Measurements from ENCODE around the gene TFCP2L1. TPM values are rescaled to one million over a fixed set of nuclear protein-coding genes. Genes with fewer than 3 reads are reported as not detected.

The TFCP2L1 gene
- total and polyA plus RNA-seq, 2 of the 4 experiments (the other 2 are of a cell fraction) = not detected

GRCh38 chr2:121239471-121239870 is 45.5 kb downstream of the TFCP2L1 start:
- no peak overlapping the region for H3K27ac ChIP-seq (ENCODE audit: insufficient read depth, low read length)
- no peaks in the 10 kb centered on the region for H3K9me1 ChIP-seq (ENCODE audit: insufficient read depth, low read length)
- peaks cover 58% of the 10 kb centered on the region for H3K27me3 ChIP-seq (ENCODE audit: control insufficient read depth, insufficient read depth, low read length)
- intact Hi-C loops (cut with micrococcal nuclease) = no loop called here
- no peak overlapping the region for H2BK120ac ChIP-seq (ENCODE audit: low read depth, low read length)
- no peak overlapping the region for H2BK5ac ChIP-seq (ENCODE audit: low read depth, low read length, poor library complexity, severe bottlenecking)
- no peaks in the 10 kb centered on the region for H4K20me1 ChIP-seq (ENCODE audit: insufficient read depth, low read length)
- in situ Hi-C loops (cut with MboI; ENCODE audit: low sequenced_read_pairs) = no loop called here
- H4K8ac ChIP-seq (ENCODE audit: low read depth in 2 of 2, low read length in 2 of 2) = no peak overlapping the region
- H3K14ac ChIP-seq (replicated peaks; ENCODE audit: low read depth, low read length) = no peak overlapping the region
- no peak overlapping the region for H3K56ac ChIP-seq (ENCODE audit: extremely low read depth, insufficient read depth, low read length)
- no peak overlapping the region for H3K4me3 ChIP-seq (ENCODE audit: insufficient read depth, low read depth, low read length)
- POLR2A ChIA-PET (ENCODE audit: unreplicated experiment) = no interaction called here
- H3K9me3 ChIP-seq (ENCODE audit: control insufficient read depth, insufficient read depth, low read length) = no peaks in the 10 kb centered on the region
- no peak overlapping the region for H3K23ac ChIP-seq (ENCODE audit: low read depth, low read length)
- no peaks in the 10 kb centered on the region for H3K4me1 ChIP-seq (ENCODE audit: control insufficient read depth, insufficient read depth, low read length)
- no peaks in the 10 kb centered on the region for H3K36me3 ChIP-seq (ENCODE audit: control insufficient read depth, insufficient read depth, low read length)
- TF ChIP-seq MXI1 (IDR thresholded peaks at IDR 0.05; ENCODE audit: borderline replicate concordance, low read depth, low read length) (no peak), CTCF (conservative IDR thresholded peaks at IDR 0.05; ENCODE audit: low read depth, low read length) (no peak), CEBPB (IDR thresholded peaks at IDR 0.05; ENCODE audit: low read depth, low read length) (no peak), NFE2L2 (IDR thresholded peaks at IDR 0.05; ENCODE audit: low read depth, low read length) (no peak)
- H2AK9ac ChIP-seq (replicated peaks; ENCODE audit: low read depth, low read length, poor library complexity) = no peak overlapping the region
- H3K4ac ChIP-seq (ENCODE audit: low read depth, low read length) = no peak overlapping the region
- BruUV-seq (replicated peaks) = no TSS peak
- no peak overlapping the region for H3K4me2 ChIP-seq (ENCODE audit: low read depth, low read length)
- no peak overlapping the region for H2BK15ac ChIP-seq (ENCODE audit: low read depth, low read length)
- dilution Hi-C loops (cut with HindIII; ENCODE audit: low sequenced_read_pairs, unreplicated experiment) = no loop called here
- H3K79me1 ChIP-seq (ENCODE audit: low read depth in 1 of 2, low read length in 2 of 2) = no peaks in the 10 kb centered on the region
- H2AFZ ChIP-seq (replicated peaks; ENCODE audit: low read length, poor library complexity) = peak overlapping the region; percentile 66
- no peak overlapping the region for H4K91ac ChIP-seq (ENCODE audit: insufficient read depth, low read depth, low read length)
- DNase-seq (no peak), ATAC-seq (ENCODE audit: low read depth) (no peak)
- H3K9ac ChIP-seq (ENCODE audit: low read depth, low read length) = no peak overlapping the region
- WGBS, 2 experiments (ENCODE audit: extremely low coverage in 2 of 2, insufficient read length in 1 of 2) = 72% methylated on average over 13 of the region's 15 CpGs; no CpG with 5 or more reads in 1 of the 2 experiments
- H3K18ac ChIP-seq (ENCODE audit: low read depth, low read length) = no peak overlapping the region
- H2AK5ac ChIP-seq (ENCODE audit: low read depth, low read length) = no peak overlapping the region
- H4K5ac ChIP-seq (ENCODE audit: low read depth, low read length) = no peak overlapping the region
- no peak overlapping the region for H2BK20ac ChIP-seq (ENCODE audit: low read depth, low read length)
- CTCF ChIA-PET = no interaction called here
